ENCODE data around the gene CLC.

DNA sequence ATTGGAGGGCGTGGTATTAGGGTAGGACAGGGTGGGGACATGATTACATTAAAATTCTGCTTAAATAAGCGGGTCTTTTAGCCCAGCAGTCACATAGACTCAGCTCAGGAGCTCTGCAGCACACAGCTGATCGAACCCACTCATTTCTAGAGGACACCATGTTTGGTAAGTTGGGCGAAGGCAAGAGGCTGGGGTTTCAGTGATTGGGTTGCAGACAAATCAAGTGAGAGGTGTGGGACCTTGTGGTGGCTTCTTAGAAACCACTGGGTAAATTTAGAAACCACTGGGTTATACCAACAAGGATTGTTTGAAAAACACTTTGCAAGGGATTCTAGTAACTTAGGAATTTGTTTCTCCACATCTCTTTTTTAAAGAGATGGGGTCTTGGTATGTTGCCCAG, 40.9 kb upstream of the CLC start, which contains the start of gene LEUTX:
- TF ChIP-seq, protein P1, sequence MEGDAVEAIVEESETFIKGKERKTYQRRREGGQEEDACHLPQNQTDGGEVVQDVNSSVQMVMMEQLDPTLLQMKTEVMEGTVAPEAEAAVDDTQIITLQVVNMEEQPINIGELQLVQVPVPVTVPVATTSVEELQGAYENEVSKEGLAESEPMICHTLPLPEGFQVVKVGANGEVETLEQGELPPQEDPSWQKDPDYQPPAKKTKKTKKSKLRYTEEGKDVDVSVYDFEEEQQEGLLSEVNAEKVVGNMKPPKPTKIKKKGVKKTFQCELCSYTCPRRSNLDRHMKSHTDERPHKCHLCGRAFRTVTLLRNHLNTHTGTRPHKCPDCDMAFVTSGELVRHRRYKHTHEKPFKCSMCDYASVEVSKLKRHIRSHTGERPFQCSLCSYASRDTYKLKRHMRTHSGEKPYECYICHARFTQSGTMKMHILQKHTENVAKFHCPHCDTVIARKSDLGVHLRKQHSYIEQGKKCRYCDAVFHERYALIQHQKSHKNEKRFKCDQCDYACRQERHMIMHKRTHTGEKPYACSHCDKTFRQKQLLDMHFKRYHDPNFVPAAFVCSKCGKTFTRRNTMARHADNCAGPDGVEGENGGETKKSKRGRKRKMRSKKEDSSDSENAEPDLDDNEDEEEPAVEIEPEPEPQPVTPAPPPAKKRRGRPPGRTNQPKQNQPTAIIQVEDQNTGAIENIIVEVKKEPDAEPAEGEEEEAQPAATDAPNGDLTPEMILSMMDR (IDR thresholded peaks at IDR 0.05; ENCODE audit: poor library complexity), result no peak
- no peak for TF ChIP-seq EZH2 (IDR thresholded peaks at IDR 0.05; ENCODE audit: borderline replicate concordance)

Measured in hepatocyte (in vitro differentiated cells).